Activated CD4-positive, alpha-beta memory T cell treated with anti-CD3 and anti-CD28 coated beads, Interleukin-2, amount 10 ng/mL, durations not matched to agents 7 days and 5 days (primary cell): ENCODE results near the gene TCEAL9. TPM values are rescaled to one million over a fixed set of nuclear protein-coding genes. Genes with fewer than 3 reads are reported as not detected.

Source experiments
- CTCF ChIA-PET: fragments of 350-600 bp; sonication (Branson Sonifier 250); formaldehyde crosslinking; loops from one replicate; lab custom pipeline; 2021; ENCODE audit warnings: antibody characterized with exemption, inconsistent platforms; lab: Charles Lee
- POLR2A ChIA-PET: fragments of 350-600 bp; sonication (Branson Sonifier 250); formaldehyde crosslinking; loops from one replicate; lab custom pipeline; 2021; ENCODE audit warnings: antibody characterized with exemption; lab: Charles Lee
- DNase-seq: peaks from one replicate; pipeline ENCODE4 v3.0.0-alpha.2; 2020
- H3K27ac Mint-ChIP-seq: one replicate; pipeline ENCODE4 v1.8.0; 2021; ENCODE audit warnings: mild to moderate bottlenecking, mixed read lengths
- H3K27me3 Mint-ChIP-seq: one replicate; pipeline ENCODE4 v1.8.0; 2021; ENCODE audit warnings: mixed read lengths
- H3K36me3 Mint-ChIP-seq: one replicate; pipeline ENCODE4 v1.8.0; 2021; ENCODE audit warnings: low read depth, mixed read lengths
- H3K4me1 Mint-ChIP-seq: one replicate; pipeline ENCODE4 v1.8.0; 2021; ENCODE audit warnings: mixed read lengths
- H3K4me3 Mint-ChIP-seq: one replicate; pipeline ENCODE4 v1.8.0; 2021; ENCODE audit warnings: mild to moderate bottlenecking, mixed read lengths
- H3K9me3 Mint-ChIP-seq: one replicate; pipeline ENCODE4 v1.8.0; 2021; ENCODE audit warnings: mixed read lengths
- total RNA-seq, 2 experiments: library from RNA; stranded (reverse); gene quantifications; one replicate each; pipeline ENCODE4 v1.2.3, GENCODE V29; 2021

TCEAL9 gene
- total RNA-seq = 1 to 10 TPM in 1 of 2 experiments, under 1 TPM in 1; 0.50 to 1.0 TPM

DNA sequence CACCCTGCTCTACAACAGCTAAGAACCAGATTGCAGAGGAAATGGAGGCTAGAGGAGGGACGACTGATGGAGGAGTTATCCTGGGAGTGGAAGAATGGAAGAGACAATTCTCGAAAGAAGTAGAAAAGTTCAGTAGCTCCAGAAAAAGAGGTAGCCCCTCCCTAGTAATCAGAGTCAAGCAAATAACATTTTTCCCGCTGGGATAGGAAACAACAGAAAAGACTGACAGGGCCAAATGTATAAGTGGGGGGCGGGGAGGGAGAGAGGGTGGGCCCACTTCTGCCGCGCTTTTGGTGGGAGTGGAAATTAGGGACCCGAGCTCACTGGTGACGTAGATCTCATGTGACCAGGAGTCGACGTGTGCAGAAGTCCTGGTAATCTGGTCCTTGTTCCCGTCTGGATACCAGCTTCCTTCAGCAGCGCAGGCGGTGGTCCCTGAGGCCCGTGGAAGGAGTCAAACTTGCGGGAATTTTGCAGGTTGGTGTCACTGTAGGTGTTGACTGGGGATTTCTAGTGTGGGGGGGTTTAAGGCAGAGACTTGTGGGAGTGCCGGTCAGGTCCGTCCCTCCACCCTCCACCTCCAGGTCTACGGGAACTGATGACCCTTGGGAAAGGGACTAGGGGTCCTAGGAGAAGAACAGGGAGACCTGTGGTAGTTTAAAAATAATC is at the start of gene TCEAL9:
Gene TCEAL9 (plus strand): TSS at position 377 of the 669 bp plus-strand sequence. CDS start 1,179 bp downstream, outside the sequence.
- H3K4me1 Mint-ChIP-seq = peaks cover 7% of the 10 kb centered on the region
- CTCF ChIA-PET = interaction anchor here (1.0 kb wide), 1 partner anchor 108 kb away, joined by 3 read pairs; no protein-coding TSS in a partner anchor
- H3K9me3 Mint-ChIP-seq = no peaks in the 10 kb centered on the region
- no peak within 1 kb of the TSS for H3K27ac Mint-ChIP-seq
- POLR2A ChIA-PET = no interaction called here
- no peak for DNase-seq
- H3K4me3 Mint-ChIP-seq = peak within 1 kb of the TSS; percentile 68
- no peaks in the 10 kb centered on the region for H3K36me3 Mint-ChIP-seq
- peaks cover 3% of the 10 kb centered on the region for H3K27me3 Mint-ChIP-seq

GRCh38 chrX:103309860-103310554 is 46.3 kb upstream of the TCEAL9 start:
- Mint-ChIP-seq H3K9me3 (no peaks in the 10 kb centered on the region), H3K4me3 (peak overlapping the region; percentile 35), H3K27ac (no peak overlapping the region), H3K36me3 (no peaks in the 10 kb centered on the region), H3K27me3 (no peaks in the 10 kb centered on the region), H3K4me1 (peaks cover 4% of the 10 kb centered on the region)
- ChIA-PET CTCF (no interaction called here), POLR2A (no interaction called here)
- no peak for DNase-seq

DNA sequence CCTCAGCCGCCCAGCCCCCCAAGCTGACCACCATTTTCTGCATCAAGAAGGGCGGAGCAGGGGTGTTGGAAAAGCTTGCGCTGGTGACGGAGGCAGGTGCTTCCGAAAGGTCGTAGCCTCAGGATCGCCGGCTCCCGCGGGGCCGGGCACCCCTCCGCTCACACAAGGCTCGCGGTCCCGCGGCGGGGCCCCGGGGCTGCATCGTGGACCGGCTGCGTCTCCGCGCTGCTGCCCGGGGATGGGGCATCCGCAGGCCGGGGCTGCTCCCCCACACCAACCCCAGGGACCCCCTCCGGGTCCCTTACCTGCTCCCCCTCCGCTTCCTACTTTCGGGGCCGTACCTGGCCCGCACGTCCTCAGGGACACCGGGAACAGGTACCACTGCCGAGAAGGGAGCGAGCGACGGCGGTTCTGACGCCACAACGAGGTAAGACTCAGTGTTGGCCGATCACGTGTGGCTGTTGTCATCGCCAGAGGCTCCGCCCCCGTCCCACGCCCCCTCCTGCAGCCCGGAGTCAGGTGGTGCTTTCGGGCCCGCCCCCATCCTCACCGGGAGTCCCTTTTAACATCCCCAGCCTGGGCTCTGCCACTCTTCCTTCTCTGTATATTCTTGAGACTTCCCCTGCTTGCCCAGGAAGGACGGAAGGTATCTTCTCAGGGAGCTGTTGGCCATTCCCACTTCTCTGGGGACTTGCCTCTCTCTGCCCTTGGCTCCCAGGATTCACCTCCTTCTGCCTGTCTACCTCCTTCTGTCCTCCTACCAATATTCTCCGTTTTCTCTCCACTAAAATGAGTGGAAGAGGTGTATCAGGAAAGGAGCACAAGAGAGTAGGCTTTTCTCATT is 45.5 kb upstream of the TCEAL9 start, which contains the start of gene BEX2:
Gene BEX2 (minus strand): TSS at position 436 of the 844 bp plus-strand sequence. CDS start 1,014 bp downstream, outside the sequence.
- peaks cover 4% of the 10 kb centered on the region for H3K4me1 Mint-ChIP-seq
- CTCF ChIA-PET = no interaction called here
- H3K36me3 Mint-ChIP-seq = no peaks in the 10 kb centered on the region
- H3K27me3 Mint-ChIP-seq = no peaks in the 10 kb centered on the region
- DNase-seq = peak; percentile 82
- peak within 1 kb of the TSS; percentile 65 for H3K4me3 Mint-ChIP-seq
- no peaks in the 10 kb centered on the region for H3K9me3 Mint-ChIP-seq
- POLR2A ChIA-PET = interaction anchor here (0.8 kb wide), 1 partner anchor 153 kb away, joined by 3 read pairs; no protein-coding TSS in a partner anchor
- no peak within 1 kb of the TSS for H3K27ac Mint-ChIP-seq

DNA sequence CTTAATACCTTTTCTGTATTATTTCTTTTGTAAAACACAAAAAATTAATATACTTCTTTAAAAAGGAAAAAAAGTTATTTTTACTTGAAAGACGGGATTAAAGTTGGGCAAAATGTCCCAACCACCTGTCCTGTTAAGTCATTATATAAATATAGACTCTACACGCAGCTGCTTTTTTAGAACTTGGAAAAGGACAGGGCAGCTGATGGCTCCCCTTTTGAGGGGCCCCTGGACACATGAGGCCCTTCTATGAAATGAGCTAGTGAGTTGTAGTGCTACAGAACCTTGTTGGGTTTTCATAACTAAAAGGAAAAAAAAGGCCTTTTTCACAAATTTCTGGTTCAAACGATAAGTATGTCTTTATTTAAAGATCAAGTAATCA is 44.9 kb upstream of the TCEAL9 start:
- Mint-ChIP-seq H3K27me3 (no peaks in the 10 kb centered on the region), H3K4me1 (peaks cover 4% of the 10 kb centered on the region), H3K9me3 (no peaks in the 10 kb centered on the region), H3K36me3 (no peaks in the 10 kb centered on the region), H3K4me3 (peak overlapping the region; percentile 65), H3K27ac (no peak overlapping the region)
- ChIA-PET CTCF (interaction anchor here (1.4 kb wide), 1 partner anchor 31 kb away, joined by 3 read pairs; no protein-coding TSS in a partner anchor), POLR2A (interaction anchor here (0.8 kb wide), 1 partner anchor 153 kb away, joined by 3 read pairs; no protein-coding TSS in a partner anchor)
- no peak for DNase-seq

DNA sequence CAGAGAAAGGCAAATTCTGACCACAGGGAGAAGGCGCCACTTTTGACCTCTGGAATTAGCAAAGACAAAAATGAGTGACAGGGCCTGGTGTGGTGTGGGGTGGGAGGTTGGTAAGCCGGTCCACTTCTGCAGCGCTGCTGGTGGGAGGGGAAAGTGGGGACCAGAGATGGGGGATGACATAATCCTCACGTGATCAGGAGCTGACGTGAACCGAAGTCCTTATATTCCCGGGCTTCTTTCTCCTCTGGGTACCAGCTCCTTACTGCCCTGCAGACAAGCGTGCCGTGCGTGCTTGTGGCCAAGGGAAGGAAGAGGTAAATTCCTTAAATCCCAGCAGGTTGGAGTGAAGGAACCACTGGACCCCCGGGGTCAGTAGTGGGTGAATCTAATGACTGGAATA is 26.3 kb upstream of the TCEAL9 start, which contains the start of gene TCEAL7:
Gene TCEAL7 (plus strand): TSS at position 249 of the 400 bp plus-strand sequence. CDS start 1,165 bp downstream, outside the sequence.
- no peak for DNase-seq
- H3K9me3 Mint-ChIP-seq = no peaks in the 10 kb centered on the region
- no peak within 1 kb of the TSS for H3K27ac Mint-ChIP-seq
- H3K4me3 Mint-ChIP-seq = no peak within 1 kb of the TSS
- POLR2A ChIA-PET = no interaction called here
- CTCF ChIA-PET = no interaction called here
- no peaks in the 10 kb centered on the region for H3K36me3 Mint-ChIP-seq
- peaks cover 11% of the 10 kb centered on the region for H3K27me3 Mint-ChIP-seq
- peaks cover 5% of the 10 kb centered on the region for H3K4me1 Mint-ChIP-seq

DNA sequence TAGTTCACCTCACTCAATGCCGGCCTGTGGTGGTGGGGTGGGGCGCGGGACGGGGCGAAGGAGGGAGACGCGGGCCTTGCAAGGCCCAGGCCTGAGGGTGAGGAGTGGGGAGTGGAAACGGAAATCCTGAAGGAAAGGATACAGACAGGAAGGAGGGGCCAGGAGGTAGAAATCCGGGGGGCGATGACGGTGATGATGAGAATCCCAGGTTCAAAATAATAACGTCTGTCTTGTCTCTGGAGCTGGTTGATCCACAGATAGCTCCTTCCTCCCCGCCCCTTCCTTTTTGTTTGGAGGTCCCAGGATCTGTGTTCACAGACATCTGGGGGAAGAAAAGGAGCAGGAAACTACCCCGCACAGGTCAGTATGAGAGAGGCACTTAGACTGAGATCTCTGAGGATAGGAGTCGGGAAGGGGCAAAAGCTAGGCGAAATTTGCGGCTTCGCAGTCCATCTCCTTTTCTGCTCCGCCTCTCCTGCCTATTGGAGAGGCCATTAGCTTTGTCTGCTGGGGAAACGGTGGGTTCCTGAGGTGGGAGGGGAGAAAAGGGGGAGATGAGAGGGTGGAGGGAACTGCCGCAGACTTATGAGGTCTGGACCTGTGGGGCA is 25.5 kb upstream of the TCEAL9 start:
- Mint-ChIP-seq H3K4me3 (no peak overlapping the region), H3K9me3 (no peaks in the 10 kb centered on the region), H3K4me1 (peaks cover 5% of the 10 kb centered on the region), H3K27ac (no peak overlapping the region), H3K27me3 (peaks cover 11% of the 10 kb centered on the region), H3K36me3 (no peaks in the 10 kb centered on the region)
- no peak for DNase-seq
- CTCF ChIA-PET = no interaction called here
- POLR2A ChIA-PET = no interaction called here

DNA sequence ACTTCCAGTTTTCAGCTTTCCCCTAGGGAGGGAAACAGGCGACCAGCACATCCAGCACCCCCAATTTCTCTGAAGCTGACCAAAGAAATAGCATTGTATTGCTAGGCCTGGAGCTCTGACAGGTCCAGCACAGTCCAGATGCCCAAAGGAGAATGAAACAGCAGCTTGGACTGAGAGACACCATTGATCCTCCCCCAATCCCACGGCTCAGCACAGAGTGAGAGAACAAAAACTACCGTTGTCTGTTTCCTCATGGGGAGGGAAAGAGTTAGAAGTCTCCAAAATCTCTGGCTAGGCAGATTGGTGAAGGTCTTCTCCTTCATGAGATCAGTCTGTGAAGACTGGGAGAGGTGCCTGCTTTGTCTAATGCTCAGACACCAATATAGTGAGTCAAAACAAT is 17.6 kb upstream of the TCEAL9 start:
- Mint-ChIP-seq H3K36me3 (no peaks in the 10 kb centered on the region), H3K4me3 (no peak overlapping the region), H3K27ac (no peak overlapping the region), H3K9me3 (no peaks in the 10 kb centered on the region), H3K4me1 (peaks cover 3% of the 10 kb centered on the region), H3K27me3 (no peaks in the 10 kb centered on the region)
- no peak for DNase-seq
- POLR2A ChIA-PET = no interaction called here
- CTCF ChIA-PET = interaction anchor here (0.8 kb wide), 1 partner anchor 126 kb away, joined by 3 read pairs; no protein-coding TSS in a partner anchor

DNA sequence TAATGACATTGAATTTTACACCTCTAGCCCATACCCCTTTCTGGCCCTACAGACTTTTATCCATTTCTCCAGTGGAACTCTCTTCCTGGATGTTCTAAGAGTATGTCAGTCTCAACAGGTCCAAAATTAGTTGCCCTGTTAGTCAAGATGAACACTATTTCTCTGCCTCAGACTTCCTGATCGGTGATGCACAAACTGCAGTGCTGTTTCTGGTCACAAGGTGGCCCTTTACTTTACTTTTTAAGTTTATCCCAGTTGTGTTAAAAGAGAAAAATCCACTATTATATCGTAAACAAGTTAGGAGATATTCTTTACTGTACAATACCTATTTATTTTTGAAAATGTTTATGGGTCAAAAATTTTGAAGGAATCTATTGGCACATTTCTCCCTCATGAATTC is 13.2 kb upstream of the TCEAL9 start:
- POLR2A ChIA-PET = no interaction called here
- no peaks in the 10 kb centered on the region for H3K36me3 Mint-ChIP-seq
- DNase-seq = peak; percentile 39

DNA sequence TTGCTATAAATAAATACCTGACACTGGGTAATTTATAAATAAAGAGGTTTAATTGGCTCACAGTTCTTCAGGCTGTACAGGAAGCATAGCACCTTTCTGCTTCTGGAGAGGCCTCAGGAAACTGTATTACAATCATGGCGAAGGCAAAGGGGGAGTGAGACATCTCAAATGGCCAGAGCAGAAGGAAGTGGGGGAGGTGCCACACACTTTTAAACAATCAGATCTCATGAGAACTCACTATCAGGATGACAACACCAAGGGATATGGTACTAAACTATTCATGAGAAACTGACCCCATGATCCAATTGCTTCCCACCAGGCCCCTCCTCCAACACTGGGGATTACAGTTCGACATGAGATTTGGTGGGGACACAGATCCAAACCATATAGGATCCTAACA is 11.7 kb upstream of the TCEAL9 start:
- CTCF ChIA-PET = no interaction called here
- H3K4me1 Mint-ChIP-seq = peaks cover 3% of the 10 kb centered on the region
- peaks cover 2% of the 10 kb centered on the region for H3K27me3 Mint-ChIP-seq
- H3K9me3 Mint-ChIP-seq = no peaks in the 10 kb centered on the region
- no peak overlapping the region for H3K4me3 Mint-ChIP-seq
- DNase-seq = no peak
- POLR2A ChIA-PET = no interaction called here
- no peak overlapping the region for H3K27ac Mint-ChIP-seq
- no peaks in the 10 kb centered on the region for H3K36me3 Mint-ChIP-seq

More for the DNA sequence above, 13.2 kb upstream of the TCEAL9 start:
- H3K27me3 Mint-ChIP-seq = no peaks in the 10 kb centered on the region
- CTCF ChIA-PET = interaction anchor here (0.6 to 1.4 kb wide), 3 partner anchors 33 to 125 kb away, joined by 3 to 11 read pairs (median 4); partner anchors contain the start of gene BEX3
- H3K9me3 Mint-ChIP-seq = no peaks in the 10 kb centered on the region
- no peak overlapping the region for H3K27ac Mint-ChIP-seq
- H3K4me1 Mint-ChIP-seq = peaks cover 3% of the 10 kb centered on the region
- H3K4me3 Mint-ChIP-seq = no peak overlapping the region

GRCh38 chrX:103347682-103348397 is 8.5 kb upstream of the TCEAL9 start:
- DNase-seq = no peak
- ChIA-PET CTCF (no interaction called here), POLR2A (no interaction called here)
- Mint-ChIP-seq H3K4me1 (peaks cover 3% of the 10 kb centered on the region), H3K4me3 (no peak overlapping the region), H3K27ac (no peak overlapping the region), H3K9me3 (no peaks in the 10 kb centered on the region), H3K27me3 (peaks cover 4% of the 10 kb centered on the region), H3K36me3 (no peaks in the 10 kb centered on the region)

- H3K36me3 Mint-ChIP-seq = no peaks in the 10 kb centered on the region
- no peak for DNase-seq
- no peaks in the 10 kb centered on the region for H3K9me3 Mint-ChIP-seq
- peaks cover 7% of the 10 kb centered on the region for H3K4me1 Mint-ChIP-seq
- no peak overlapping the region for H3K27ac Mint-ChIP-seq
- H3K27me3 Mint-ChIP-seq = peaks cover 3% of the 10 kb centered on the region
- POLR2A ChIA-PET = no interaction called here
- CTCF ChIA-PET = no interaction called here
- H3K4me3 Mint-ChIP-seq = peak overlapping the region; percentile 68
Observed at GRCh38 chrX:103356858-103357257, 552 bp downstream of the TCEAL9 start.

DNA sequence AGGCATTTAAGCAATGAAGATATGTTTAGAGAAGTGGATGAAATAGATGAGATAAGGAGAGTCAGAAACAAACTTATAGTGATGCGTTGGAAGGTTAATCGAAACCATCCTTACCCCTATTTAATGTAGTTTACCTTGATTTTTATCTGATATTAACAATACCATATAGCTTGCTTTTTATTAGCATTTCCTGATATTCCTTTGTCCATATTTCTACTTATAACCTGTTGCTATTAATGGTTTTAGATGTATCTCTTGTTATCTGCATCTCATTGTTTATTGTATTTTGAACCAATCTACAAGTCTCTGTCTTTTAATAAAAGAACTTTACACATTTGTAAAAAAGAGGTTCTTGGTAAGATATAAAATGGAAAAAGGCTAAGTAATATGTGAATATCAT is 1.6 kb downstream of the TCEAL9 start:
- DNase-seq = no peak
- Mint-ChIP-seq H3K9me3 (no peaks in the 10 kb centered on the region), H3K4me1 (peaks cover 7% of the 10 kb centered on the region), H3K4me3 (no peak overlapping the region), H3K27me3 (peaks cover 3% of the 10 kb centered on the region), H3K27ac (no peak overlapping the region), H3K36me3 (no peaks in the 10 kb centered on the region)
- ChIA-PET POLR2A (no interaction called here), CTCF (no interaction called here)
